Ishikawa (cell line): ENCODE measurements around the gene CAMK4.

Experiments used
- CEBPB ChIP-seq: IDR thresholded peaks from 2 replicates; pipeline ENCODE4 v1.6.1; 2012
- CREB1 ChIP-seq: IDR thresholded peaks from 2 replicates; pipeline ENCODE4 v1.6.1; 2012; ENCODE audit warnings: low read depth
- EP300 ChIP-seq: IDR thresholded peaks from 2 replicates; pipeline ENCODE4 v1.6.1; 2012; ENCODE audit warnings: borderline replicate concordance
- MAX ChIP-seq: IDR thresholded peaks from 2 replicates; pipeline ENCODE4 v1.6.1; 2012
- NFIC ChIP-seq: IDR thresholded peaks from 2 replicates; pipeline ENCODE4 v1.6.1; 2012
- RAD21 ChIP-seq: IDR thresholded peaks from 2 replicates; pipeline ENCODE4 v1.6.1; 2012; ENCODE audit warnings: low read depth
- TAF1 ChIP-seq: IDR thresholded peaks from 2 replicates; pipeline ENCODE4 v1.6.1; 2012; ENCODE audit warnings: low read depth, mild to moderate bottlenecking
- TEAD4 ChIP-seq: IDR thresholded peaks from 2 replicates; pipeline ENCODE4 v1.6.1; 2012
- YY1 ChIP-seq: IDR thresholded peaks from 2 replicates; pipeline ENCODE4 v1.6.1; 2012; ENCODE audit warnings: low read depth
- ZBTB7A ChIP-seq: IDR thresholded peaks from 2 replicates; pipeline ENCODE4 v1.6.1; 2012; ENCODE audit warnings: low read depth
- TF ChIP-seq, protein P1 (sequence below): IDR thresholded peaks from 2 replicates; pipeline ENCODE4 v1.6.1; 2012; ENCODE audit warnings: low read depth, mild to moderate bottlenecking

DNA sequence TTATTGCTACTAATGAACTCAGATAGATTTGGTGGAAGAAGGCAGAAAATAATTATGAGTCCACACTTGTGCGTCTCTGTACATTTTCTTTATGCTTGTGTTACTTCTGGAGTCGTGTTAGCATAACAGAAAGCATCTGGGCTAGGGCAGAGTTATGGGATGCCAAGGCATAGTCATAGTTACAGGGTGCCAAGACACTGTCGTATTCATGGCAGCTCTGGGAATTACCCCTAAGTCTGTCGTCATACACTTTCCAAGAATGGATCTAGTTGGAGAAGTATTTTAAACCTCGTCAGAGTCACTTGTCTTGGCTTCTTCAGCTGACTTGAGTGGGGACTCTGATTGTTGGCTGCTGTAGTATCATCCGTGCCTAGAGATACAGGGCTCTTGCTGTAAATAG lies 27.7 kb downstream of the CAMK4 start:
- TF ChIP-seq TAF1: no peak
- TF ChIP-seq, protein P1, sequence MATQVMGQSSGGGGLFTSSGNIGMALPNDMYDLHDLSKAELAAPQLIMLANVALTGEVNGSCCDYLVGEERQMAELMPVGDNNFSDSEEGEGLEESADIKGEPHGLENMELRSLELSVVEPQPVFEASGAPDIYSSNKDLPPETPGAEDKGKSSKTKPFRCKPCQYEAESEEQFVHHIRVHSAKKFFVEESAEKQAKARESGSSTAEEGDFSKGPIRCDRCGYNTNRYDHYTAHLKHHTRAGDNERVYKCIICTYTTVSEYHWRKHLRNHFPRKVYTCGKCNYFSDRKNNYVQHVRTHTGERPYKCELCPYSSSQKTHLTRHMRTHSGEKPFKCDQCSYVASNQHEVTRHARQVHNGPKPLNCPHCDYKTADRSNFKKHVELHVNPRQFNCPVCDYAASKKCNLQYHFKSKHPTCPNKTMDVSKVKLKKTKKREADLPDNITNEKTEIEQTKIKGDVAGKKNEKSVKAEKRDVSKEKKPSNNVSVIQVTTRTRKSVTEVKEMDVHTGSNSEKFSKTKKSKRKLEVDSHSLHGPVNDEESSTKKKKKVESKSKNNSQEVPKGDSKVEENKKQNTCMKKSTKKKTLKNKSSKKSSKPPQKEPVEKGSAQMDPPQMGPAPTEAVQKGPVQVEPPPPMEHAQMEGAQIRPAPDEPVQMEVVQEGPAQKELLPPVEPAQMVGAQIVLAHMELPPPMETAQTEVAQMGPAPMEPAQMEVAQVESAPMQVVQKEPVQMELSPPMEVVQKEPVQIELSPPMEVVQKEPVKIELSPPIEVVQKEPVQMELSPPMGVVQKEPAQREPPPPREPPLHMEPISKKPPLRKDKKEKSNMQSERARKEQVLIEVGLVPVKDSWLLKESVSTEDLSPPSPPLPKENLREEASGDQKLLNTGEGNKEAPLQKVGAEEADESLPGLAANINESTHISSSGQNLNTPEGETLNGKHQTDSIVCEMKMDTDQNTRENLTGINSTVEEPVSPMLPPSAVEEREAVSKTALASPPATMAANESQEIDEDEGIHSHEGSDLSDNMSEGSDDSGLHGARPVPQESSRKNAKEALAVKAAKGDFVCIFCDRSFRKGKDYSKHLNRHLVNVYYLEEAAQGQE: no peak
- TF ChIP-seq EP300: no peak
- TF ChIP-seq RAD21: no peak
- no peak for TF ChIP-seq CREB1
- no peak for TF ChIP-seq CEBPB
- TF ChIP-seq NFIC: no peak
- TF ChIP-seq YY1: no peak
- no peak for TF ChIP-seq MAX
- TF ChIP-seq TEAD4: no peak
- TF ChIP-seq ZBTB7A: no peak
